ENCODE data around the gene PRLH. TPM values are rescaled to one million over a fixed set of nuclear protein-coding genes. Genes with fewer than 3 reads are reported as not detected.

Gene PRLH
- total and polyA plus RNA-seq, 2 donors (not counting 3 experiments of a cell fraction or from before 2014, with no cell fraction given), result not detected

DNA sequence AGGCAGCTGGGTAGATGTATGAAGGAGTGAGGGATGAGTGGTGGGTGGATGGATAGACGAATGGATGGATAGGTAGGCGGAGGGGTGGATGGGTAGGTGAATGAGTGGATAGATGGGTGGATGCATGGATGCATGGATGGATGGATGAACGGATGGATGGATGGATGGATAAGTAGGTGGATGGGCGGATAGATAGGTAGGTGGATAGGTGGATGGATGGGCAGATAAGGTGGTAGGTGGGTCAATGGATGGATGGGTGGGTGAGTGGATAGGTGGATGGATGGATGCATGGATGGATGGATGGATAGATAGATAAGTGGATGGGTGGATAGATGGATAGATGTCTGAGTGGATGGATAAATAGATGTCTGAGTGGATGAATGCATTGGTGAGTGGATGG, 49.2 kb upstream of the PRLH start:
- no peak overlapping the region for H2AFZ ChIP-seq (ENCODE audit: low read depth, low read length)
- no peaks in the 10 kb centered on the region for H4K20me1 ChIP-seq (replicated peaks; ENCODE audit: control insufficient read depth, extremely low read depth, insufficient read depth, low read length)
- TF ChIP-seq POLR2A (IDR thresholded peaks at IDR 0.05; ENCODE audit: low read depth, low read length), result no peak
- TF ChIP-seq EZH2 (IDR thresholded peaks at IDR 0.05; ENCODE audit: borderline replicate concordance, low read depth, low read length, severe bottlenecking), result no peak
- TF ChIP-seq POLR2AphosphoS5 (IDR thresholded peaks at IDR 0.05; ENCODE audit: insufficient read depth, low read depth, low read length), result no peak
- TF ChIP-seq, protein P1, sequence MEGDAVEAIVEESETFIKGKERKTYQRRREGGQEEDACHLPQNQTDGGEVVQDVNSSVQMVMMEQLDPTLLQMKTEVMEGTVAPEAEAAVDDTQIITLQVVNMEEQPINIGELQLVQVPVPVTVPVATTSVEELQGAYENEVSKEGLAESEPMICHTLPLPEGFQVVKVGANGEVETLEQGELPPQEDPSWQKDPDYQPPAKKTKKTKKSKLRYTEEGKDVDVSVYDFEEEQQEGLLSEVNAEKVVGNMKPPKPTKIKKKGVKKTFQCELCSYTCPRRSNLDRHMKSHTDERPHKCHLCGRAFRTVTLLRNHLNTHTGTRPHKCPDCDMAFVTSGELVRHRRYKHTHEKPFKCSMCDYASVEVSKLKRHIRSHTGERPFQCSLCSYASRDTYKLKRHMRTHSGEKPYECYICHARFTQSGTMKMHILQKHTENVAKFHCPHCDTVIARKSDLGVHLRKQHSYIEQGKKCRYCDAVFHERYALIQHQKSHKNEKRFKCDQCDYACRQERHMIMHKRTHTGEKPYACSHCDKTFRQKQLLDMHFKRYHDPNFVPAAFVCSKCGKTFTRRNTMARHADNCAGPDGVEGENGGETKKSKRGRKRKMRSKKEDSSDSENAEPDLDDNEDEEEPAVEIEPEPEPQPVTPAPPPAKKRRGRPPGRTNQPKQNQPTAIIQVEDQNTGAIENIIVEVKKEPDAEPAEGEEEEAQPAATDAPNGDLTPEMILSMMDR (IDR thresholded peaks at IDR 0.05; ENCODE audit: extremely low read depth in 1 of 2, insufficient read depth in 1 of 2, low read depth in 1 of 2, low read length in 2 of 2), result no peak
- dilution Hi-C loops (cut with MboI; ENCODE audit: extremely low pct_ligation_motif_present, low sequenced_read_pairs), result no loop called here
- CTCF ChIA-PET, result interaction anchor here (8.7 kb wide), 1 partner anchor 57 kb away, joined by 295 read pairs; no protein-coding TSS in a partner anchor
- H3K9me1 ChIP-seq (replicated peaks; ENCODE audit: control insufficient read depth, extremely low read depth, insufficient read depth, low read length), result no peaks in the 10 kb centered on the region
- no peaks in the 10 kb centered on the region for H3K4me1 ChIP-seq (ENCODE audit: control insufficient read depth, extremely low read depth, insufficient read depth, low read length)
- no peak overlapping the region for H3K9ac ChIP-seq (replicated peaks; ENCODE audit: extremely low read depth, insufficient read depth, low read length)
- no peaks in the 10 kb centered on the region for H3K27me3 ChIP-seq (ENCODE audit: control insufficient read depth in 2 of 2, insufficient read depth in 2 of 2, low read length in 2 of 2)
- no peak for FAIRE-seq
- BruUV-seq (replicated peaks), result no TSS peak
- intact Hi-C loops (cut with micrococcal nuclease), result loop anchor here (10.0 kb wide), 1 partner anchor 748 kb away; no protein-coding TSS in a partner anchor
- POLR2A ChIA-PET, result no interaction called here
- H3K27ac ChIP-seq (ENCODE audit: insufficient read depth, low read depth, low read length), result no peak overlapping the region
- no peak for DNase-seq (ENCODE audit: low read depth, low spot score)
- no peaks in the 10 kb centered on the region for H3K9me3 ChIP-seq (replicated peaks; ENCODE audit: control insufficient read depth, insufficient read depth, low read length)
- no peaks in the 10 kb centered on the region for H3K36me3 ChIP-seq (ENCODE audit: control insufficient read depth in 2 of 2, extremely low read depth in 1 of 2, insufficient read depth in 2 of 2, low read length in 2 of 2)
- H3K4me2 ChIP-seq (ENCODE audit: insufficient read depth, low read length), result no peak overlapping the region
- H3K79me2 ChIP-seq (ENCODE audit: control insufficient read depth, insufficient read depth, low read length), result no peaks in the 10 kb centered on the region
- H3K4me3 ChIP-seq (replicated peaks in 1 of 3; ENCODE audit: insufficient read depth in 1 of 3, low read depth in 1 of 3, low read length in 3 of 3), result no peak overlapping the region

DNA sequence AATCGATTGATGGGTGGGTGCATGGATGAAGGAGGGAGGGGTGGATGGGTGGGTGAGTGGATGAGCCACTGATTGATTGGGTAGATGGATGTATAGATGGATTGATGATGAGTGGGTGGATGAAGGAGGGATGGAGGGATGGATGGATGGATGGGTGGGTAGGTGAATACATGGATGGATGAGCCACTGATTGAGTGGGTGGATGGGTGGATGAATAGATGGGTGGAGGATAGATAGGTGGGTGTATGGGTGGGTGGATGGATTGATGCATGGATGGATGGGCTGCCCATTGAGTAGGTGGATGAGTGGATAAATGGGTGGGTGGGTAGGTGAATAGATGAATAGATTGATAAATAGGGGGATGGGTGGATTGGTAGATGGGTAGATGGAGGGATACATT, 48.4 kb upstream of the PRLH start:
- Histone ChIP-seq H2AFZ (ENCODE audit: low read depth, low read length) (no peak overlapping the region), H4K20me1 (replicated peaks; ENCODE audit: control insufficient read depth, extremely low read depth, insufficient read depth, low read length) (no peaks in the 10 kb centered on the region), H3K27me3 (ENCODE audit: control insufficient read depth in 2 of 2, insufficient read depth in 2 of 2, low read length in 2 of 2) (no peaks in the 10 kb centered on the region), H3K9me1 (replicated peaks; ENCODE audit: control insufficient read depth, extremely low read depth, insufficient read depth, low read length) (no peaks in the 10 kb centered on the region), H3K36me3 (ENCODE audit: control insufficient read depth in 2 of 2, extremely low read depth in 1 of 2, insufficient read depth in 2 of 2, low read length in 2 of 2) (no peaks in the 10 kb centered on the region), H3K27ac (ENCODE audit: insufficient read depth, low read depth, low read length) (no peak overlapping the region), H3K9me3 (replicated peaks; ENCODE audit: control insufficient read depth, insufficient read depth, low read length) (no peaks in the 10 kb centered on the region), H3K4me1 (ENCODE audit: control insufficient read depth, extremely low read depth, insufficient read depth, low read length) (no peaks in the 10 kb centered on the region), H3K4me2 (ENCODE audit: insufficient read depth, low read length) (no peak overlapping the region), H3K79me2 (ENCODE audit: control insufficient read depth, insufficient read depth, low read length) (no peaks in the 10 kb centered on the region), H3K9ac (replicated peaks; ENCODE audit: extremely low read depth, insufficient read depth, low read length) (no peak overlapping the region), H3K4me3 (replicated peaks in 1 of 3; ENCODE audit: insufficient read depth in 1 of 3, low read depth in 1 of 3, low read length in 3 of 3) (no peak overlapping the region)
- dilution Hi-C loops (cut with MboI; ENCODE audit: extremely low pct_ligation_motif_present, low sequenced_read_pairs) (no loop called here), intact Hi-C loops (cut with micrococcal nuclease) (loop anchor here (10.0 kb wide), 1 partner anchor 747 kb away; no protein-coding TSS in a partner anchor)
- ChIA-PET POLR2A (no interaction called here), CTCF (no interaction called here)
- no peak for DNase-seq (ENCODE audit: low read depth, low spot score)
- TF ChIP-seq, protein P2, sequence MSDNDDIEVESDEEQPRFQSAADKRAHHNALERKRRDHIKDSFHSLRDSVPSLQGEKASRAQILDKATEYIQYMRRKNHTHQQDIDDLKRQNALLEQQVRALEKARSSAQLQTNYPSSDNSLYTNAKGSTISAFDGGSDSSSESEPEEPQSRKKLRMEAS (IDR thresholded peaks at IDR 0.05; ENCODE audit: insufficient read depth, insufficient read length), result no peak
- TF ChIP-seq, protein P1 (IDR thresholded peaks at IDR 0.05; ENCODE audit: extremely low read depth in 1 of 2, insufficient read depth in 1 of 2, low read depth in 1 of 2, low read length in 2 of 2), result no peak
- no peak for TF ChIP-seq MYC (IDR thresholded peaks at IDR 0.05; ENCODE audit: low read depth, low read length)
- TF ChIP-seq FOS (IDR thresholded peaks at IDR 0.05; ENCODE audit: borderline replicate concordance, insufficient read depth, low read length), result no peak
- no peak for TF ChIP-seq POLR2AphosphoS5 (IDR thresholded peaks at IDR 0.05; ENCODE audit: insufficient read depth, low read depth, low read length)
- no peak for TF ChIP-seq POLR2A (IDR thresholded peaks at IDR 0.05; ENCODE audit: low read depth, low read length)
- TF ChIP-seq JUN (IDR thresholded peaks at IDR 0.05; ENCODE audit: borderline replicate concordance, insufficient read depth, insufficient read length, low read depth), result no peak
- TF ChIP-seq GATA2 (IDR thresholded peaks at IDR 0.05; ENCODE audit: insufficient read depth, insufficient read length, low read depth, low read length), result no peak
- TF ChIP-seq EZH2 (IDR thresholded peaks at IDR 0.05; ENCODE audit: borderline replicate concordance, low read depth, low read length, severe bottlenecking), result no peak
- no TSS peak for BruUV-seq (replicated peaks)
- FAIRE-seq, result no peak

Data from endothelial cell of umbilical vein (primary cell).